Vagina (tissue), 2 donors: ENCODE results near the gene RSBN1. TPM values are rescaled to one million over a fixed set of nuclear protein-coding genes. Genes with fewer than 3 reads are reported as not detected.

ENCODE experiments used
- DNase-seq, 2 donors: peaks; one replicate each; pipeline ENCODE4 v3.0.0-alpha.2; 2017; ENCODE audit errors: extremely low spot score in 2 of 2
- H3K27ac ChIP-seq: fragments of 200-600 bp; sonication (generic); one replicate; pipeline ENCODE4 v1.5.1; 2019
- H3K27me3 ChIP-seq: fragments of 200-600 bp; sonication (generic); one replicate; pipeline ENCODE4 v1.5.1; 2019
- H3K36me3 ChIP-seq, 2 donors: fragments of 200-600 bp; sonication (generic); one replicate each; pipeline ENCODE4 v1.5.1; 2017 to 2019
- H3K4me1 ChIP-seq: fragments of 200-600 bp; sonication (generic); one replicate; pipeline ENCODE4 v1.5.1; 2019
- H3K4me3 ChIP-seq, 2 donors: fragments of 200-600 bp; sonication (generic); 1 replicate in 1 of 2; 2 replicates in 1 of 2; pipeline ENCODE4 v1.5.1; 2016 to 2019
- H3K9me3 ChIP-seq: fragments of 200-600 bp; sonication (generic); one replicate; pipeline ENCODE4 v1.5.1; 2019
- POLR2A ChIP-seq, 2 donors: fragments of 450-650 bp; IDR thresholded peaks; one replicate each; pipeline ENCODE4 v1.6.1; 2017; ENCODE audit warnings: antibody characterized with exemption in 2 of 2, mild to moderate bottlenecking in 2 of 2, moderate library complexity in 2 of 2
- POLR2AphosphoS5 ChIP-seq, 2 donors: sonication (generic); formaldehyde crosslinking; IDR thresholded peaks; one replicate each; pipeline ENCODE4 v1.9.0; 2017; ENCODE audit warnings: antibody characterized with exemption in 2 of 2, mild to moderate bottlenecking in 2 of 2, low read depth in 1 of 2; ENCODE audit not compliant: insufficient read depth in 1 of 2
- intact Hi-C: fragments of 100-400 bp; cut with DNase I; formaldehyde crosslinking; loops from one replicate; pipeline ENCODE4 v1.15.1; 2023
- total RNA-seq: library from RNA; depleted of rRNA; stranded (reverse); fragments of >200 nt; gene quantifications from one replicate; pipeline ENCODE4 v1.2.3, GENCODE V29; 2016
- TF ChIP-seq, protein P1 (sequence below), 3 experiments: fragments of 450-650 bp in 2 of 3; fragments of 200-600 bp in 1 of 3; sonication (generic) in 1 of 3; IDR thresholded peaks; one replicate each; pipeline ENCODE4 v1.5.1; 2017 to 2019; ENCODE audit warnings: antibody characterized with exemption in 3 of 3, mild to moderate bottlenecking in 2 of 3, moderate library complexity in 2 of 3

The RSBN1 gene
- total RNA-seq, 1 donor from 2014 or later = 24.1 TPM

DNA sequence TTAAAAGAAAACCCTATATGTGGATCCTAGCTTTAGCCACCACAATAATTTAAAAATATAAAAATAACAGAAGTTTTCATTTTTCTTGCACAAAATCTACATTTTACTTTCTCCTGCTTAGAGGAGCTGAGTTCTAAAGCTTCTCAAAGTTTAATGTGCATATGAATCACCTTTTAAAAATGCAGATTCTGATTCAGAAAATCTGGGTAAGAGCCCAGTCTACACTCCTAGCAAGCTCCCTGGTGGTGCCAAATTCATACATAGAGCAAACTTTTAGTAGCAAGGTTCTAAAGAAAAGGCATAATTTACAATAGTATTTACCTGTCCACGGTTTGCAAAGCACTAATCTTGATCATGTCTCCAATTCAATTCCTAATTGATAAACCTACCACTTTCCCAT lies 19.3 kb downstream of the RSBN1 start:
- Histone ChIP-seq H3K36me3 (peaks cover 0 to 22% of the 10 kb centered on the region in 2 donors), H3K27ac (no peak overlapping the region), H3K27me3 (no peaks in the 10 kb centered on the region), H3K4me1 (peaks cover 18% of the 10 kb centered on the region), H3K4me3 (no peak overlapping the region), H3K9me3 (no peaks in the 10 kb centered on the region)
- no peak for TF ChIP-seq POLR2AphosphoS5 (IDR thresholded peaks at IDR 0.05; ENCODE audit: insufficient read depth in 1 of 2, low read depth in 1 of 2)
- TF ChIP-seq POLR2A (IDR thresholded peaks at IDR 0.05) = no peak
- TF ChIP-seq, protein P1, sequence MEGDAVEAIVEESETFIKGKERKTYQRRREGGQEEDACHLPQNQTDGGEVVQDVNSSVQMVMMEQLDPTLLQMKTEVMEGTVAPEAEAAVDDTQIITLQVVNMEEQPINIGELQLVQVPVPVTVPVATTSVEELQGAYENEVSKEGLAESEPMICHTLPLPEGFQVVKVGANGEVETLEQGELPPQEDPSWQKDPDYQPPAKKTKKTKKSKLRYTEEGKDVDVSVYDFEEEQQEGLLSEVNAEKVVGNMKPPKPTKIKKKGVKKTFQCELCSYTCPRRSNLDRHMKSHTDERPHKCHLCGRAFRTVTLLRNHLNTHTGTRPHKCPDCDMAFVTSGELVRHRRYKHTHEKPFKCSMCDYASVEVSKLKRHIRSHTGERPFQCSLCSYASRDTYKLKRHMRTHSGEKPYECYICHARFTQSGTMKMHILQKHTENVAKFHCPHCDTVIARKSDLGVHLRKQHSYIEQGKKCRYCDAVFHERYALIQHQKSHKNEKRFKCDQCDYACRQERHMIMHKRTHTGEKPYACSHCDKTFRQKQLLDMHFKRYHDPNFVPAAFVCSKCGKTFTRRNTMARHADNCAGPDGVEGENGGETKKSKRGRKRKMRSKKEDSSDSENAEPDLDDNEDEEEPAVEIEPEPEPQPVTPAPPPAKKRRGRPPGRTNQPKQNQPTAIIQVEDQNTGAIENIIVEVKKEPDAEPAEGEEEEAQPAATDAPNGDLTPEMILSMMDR (IDR thresholded peaks at IDR 0.05) = no peak
- no peak for DNase-seq
- intact Hi-C loops = no loop called here

DNA sequence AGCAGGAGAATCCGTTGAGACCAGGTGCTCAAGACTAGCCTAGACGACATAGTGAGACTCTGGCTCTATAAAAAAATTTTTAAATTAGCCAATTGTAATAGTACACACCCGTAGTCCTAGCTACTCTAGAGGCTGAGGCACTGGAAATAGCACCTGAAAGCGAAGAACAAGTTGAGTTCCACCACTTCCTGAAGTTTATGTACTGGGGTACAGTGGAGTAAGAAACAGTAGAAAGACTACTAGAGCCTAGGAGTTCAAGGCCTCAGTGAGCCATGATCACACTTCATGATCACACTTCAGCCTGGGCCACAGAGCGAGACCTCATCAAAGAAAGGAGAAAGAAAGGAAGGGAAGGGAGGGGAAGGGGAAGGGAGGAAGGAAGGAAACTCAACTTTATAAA lies 19.8 kb downstream of the RSBN1 start:
- H3K9me3 ChIP-seq = no peaks in the 10 kb centered on the region
- peaks cover 0 to 19% of the 10 kb centered on the region in 2 donors for H3K36me3 ChIP-seq
- H3K27ac ChIP-seq = no peak overlapping the region
- peaks cover 18% of the 10 kb centered on the region for H3K4me1 ChIP-seq
- no peak for DNase-seq
- intact Hi-C loops = no loop called here
- no peak for TF ChIP-seq POLR2AphosphoS5 (IDR thresholded peaks at IDR 0.05; ENCODE audit: insufficient read depth in 1 of 2, low read depth in 1 of 2)
- no peak for TF ChIP-seq POLR2A (IDR thresholded peaks at IDR 0.05)
- TF ChIP-seq, protein P1 (IDR thresholded peaks at IDR 0.05) = no peak
- H3K4me3 ChIP-seq = no peak overlapping the region
- no peaks in the 10 kb centered on the region for H3K27me3 ChIP-seq

DNA sequence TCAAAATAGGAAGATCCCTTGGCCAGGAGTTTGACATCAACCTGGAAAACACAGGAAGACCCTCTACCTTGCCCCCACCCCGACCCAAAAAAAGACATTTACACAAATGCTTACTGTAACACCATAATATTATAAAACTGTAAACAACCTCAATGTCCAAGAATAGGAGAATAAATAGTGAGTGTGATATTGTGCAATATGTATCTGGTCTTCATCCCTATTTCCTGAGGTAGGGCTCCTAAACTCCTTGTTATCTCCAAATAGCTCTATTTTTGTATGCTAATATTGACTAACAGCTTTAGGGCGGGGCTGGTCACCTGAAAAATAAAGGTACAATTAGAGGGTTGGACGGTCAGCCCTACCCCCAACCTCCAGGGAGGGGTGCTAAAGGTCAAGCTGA lies 23.5 kb downstream of the RSBN1 start:
- intact Hi-C loops = no loop called here
- TF ChIP-seq, protein P1 (IDR thresholded peaks at IDR 0.05) = no peak
- TF ChIP-seq POLR2A (IDR thresholded peaks at IDR 0.05) = no peak
- Histone ChIP-seq H3K27ac (no peak overlapping the region), H3K9me3 (no peaks in the 10 kb centered on the region), H3K4me1 (peaks cover 29% of the 10 kb centered on the region), H3K4me3 (no peak overlapping the region), H3K36me3 (no peaks in the 10 kb centered on the region), H3K27me3 (no peaks in the 10 kb centered on the region)
- no peak for DNase-seq

DNA sequence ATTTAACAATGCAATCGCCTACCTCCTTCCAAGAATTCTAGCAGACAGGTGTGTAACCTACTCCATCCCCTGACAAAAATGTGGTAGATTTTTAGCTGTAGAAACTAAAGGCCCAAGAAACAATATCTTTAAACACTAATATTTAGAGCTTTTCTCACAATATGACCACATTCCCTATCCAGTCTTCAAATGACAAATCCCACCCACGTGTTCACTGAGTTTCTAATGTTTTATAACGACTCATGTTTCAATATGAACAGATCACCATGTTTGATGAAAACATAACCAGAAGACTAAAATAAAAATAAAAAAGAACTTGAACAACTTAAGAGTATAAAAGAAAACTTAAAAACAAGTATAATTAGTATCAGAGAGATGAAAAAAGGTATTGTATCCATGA lies 24.6 kb downstream of the RSBN1 start:
- Histone ChIP-seq H3K9me3 (no peaks in the 10 kb centered on the region), H3K36me3 (no peaks in the 10 kb centered on the region), H3K27ac (no peak overlapping the region), H3K27me3 (no peaks in the 10 kb centered on the region), H3K4me3 (no peak overlapping the region), H3K4me1 (peaks cover 34% of the 10 kb centered on the region)
- DNase-seq = no peak
- intact Hi-C loops = no loop called here
- TF ChIP-seq POLR2AphosphoS5 (IDR thresholded peaks at IDR 0.05; ENCODE audit: insufficient read depth in 1 of 2, low read depth in 1 of 2) (no peak), POLR2A (IDR thresholded peaks at IDR 0.05) (no peak)
- TF ChIP-seq, protein P1 (IDR thresholded peaks at IDR 0.05) = no peak

DNA sequence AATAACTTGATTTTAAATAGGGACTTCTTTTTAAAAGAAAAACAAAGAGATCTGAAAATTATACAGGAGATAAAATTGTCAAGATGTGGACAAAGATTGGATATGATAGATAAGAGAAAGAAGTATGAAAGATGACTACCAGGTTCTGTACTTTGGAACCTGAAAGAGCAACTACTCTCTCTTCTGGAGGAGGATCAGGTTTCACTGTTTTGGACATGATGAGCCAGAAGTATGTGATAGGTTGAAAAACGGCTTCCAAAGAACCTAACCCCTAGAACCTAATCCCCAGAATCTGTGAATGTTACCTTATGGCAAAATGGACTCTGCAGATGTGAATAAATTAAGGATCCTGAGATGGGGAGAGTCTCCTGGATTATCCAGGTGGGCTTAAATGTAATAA lies 26.2 kb downstream of the RSBN1 start:
- no peaks in the 10 kb centered on the region for H3K36me3 ChIP-seq
- H3K4me3 ChIP-seq = no peak overlapping the region
- H3K9me3 ChIP-seq = no peaks in the 10 kb centered on the region
- intact Hi-C loops = no loop called here
- no peak for DNase-seq
- no peak overlapping the region for H3K27ac ChIP-seq
- H3K27me3 ChIP-seq = no peaks in the 10 kb centered on the region
- no peak for TF ChIP-seq POLR2A (IDR thresholded peaks at IDR 0.05)
- no peak for TF ChIP-seq POLR2AphosphoS5 (IDR thresholded peaks at IDR 0.05; ENCODE audit: insufficient read depth in 1 of 2, low read depth in 1 of 2)
- TF ChIP-seq, protein P1 (IDR thresholded peaks at IDR 0.05) = no peak
- H3K4me1 ChIP-seq = peaks cover 45% of the 10 kb centered on the region
